Nasal cavity respiratory epithelium epithelial cell of viscerocranial mucosa (primary cell): Measurements from ENCODE around the gene KCNMA1. TPM values are rescaled to one million over a fixed set of nuclear protein-coding genes. Genes with fewer than 3 reads are reported as not detected.

Experiments
- total RNA-seq: library from RNA; depleted of rRNA; stranded (reverse); fragments of >200 nt; gene quantifications from 2 replicates; pipeline ENCODE4 v1.2.3, GENCODE V29; 2014

The KCNMA1 gene
- 6.5 and 11.5 TPM in 2 replicates for total RNA-seq

DNA sequence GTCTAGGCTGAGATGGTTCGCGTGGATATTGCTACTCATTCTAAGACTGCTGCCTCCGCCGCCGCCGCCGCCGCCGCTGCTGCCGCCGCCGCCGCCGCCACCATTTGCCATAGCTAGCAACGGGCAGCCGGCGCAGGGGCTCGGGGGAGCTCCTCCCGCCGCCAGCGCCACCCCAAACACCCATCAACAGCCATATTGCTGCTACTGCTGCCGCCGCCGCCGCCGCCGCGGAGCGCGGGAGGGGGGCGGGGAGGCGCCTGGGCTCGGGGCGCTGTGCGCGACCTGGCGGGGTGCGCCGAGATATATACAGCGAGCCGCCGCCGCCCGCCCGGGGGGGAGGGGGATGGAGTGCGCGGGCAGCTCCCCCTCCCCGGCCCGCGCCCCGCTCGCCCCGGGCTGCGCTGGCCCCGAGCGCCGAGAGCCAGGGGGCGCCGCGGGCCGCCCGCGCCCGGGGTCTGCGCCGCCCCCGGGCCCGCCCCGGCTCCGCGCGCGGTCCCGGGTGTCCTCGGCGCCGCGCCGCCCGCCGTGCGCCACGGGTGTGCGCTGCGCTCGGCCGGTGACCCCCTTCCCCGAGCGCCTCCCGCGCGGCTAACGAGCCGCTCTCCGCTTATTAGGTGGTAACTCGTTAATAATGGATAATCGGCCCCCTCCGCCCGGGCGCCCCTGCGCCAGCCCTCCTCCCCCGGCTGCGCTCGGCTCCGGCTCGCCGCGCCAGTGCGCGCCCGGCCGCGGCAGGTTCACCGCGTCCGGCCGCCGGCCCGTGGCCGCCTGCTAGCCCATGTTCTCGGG lies at the start of gene KCNMA1:
Gene KCNMA1 (minus strand): TSS at position 277 of the 789 bp plus-strand sequence.

